Globus pallidus (tissue), 1 donor: ENCODE results near the gene GPRIN3.

Experiments
- DNase-seq: peaks from one replicate; pipeline ENCODE4 v3.0.0-alpha.2; 2015; ENCODE audit warnings: low spot score

GPRIN3 gene

DNA sequence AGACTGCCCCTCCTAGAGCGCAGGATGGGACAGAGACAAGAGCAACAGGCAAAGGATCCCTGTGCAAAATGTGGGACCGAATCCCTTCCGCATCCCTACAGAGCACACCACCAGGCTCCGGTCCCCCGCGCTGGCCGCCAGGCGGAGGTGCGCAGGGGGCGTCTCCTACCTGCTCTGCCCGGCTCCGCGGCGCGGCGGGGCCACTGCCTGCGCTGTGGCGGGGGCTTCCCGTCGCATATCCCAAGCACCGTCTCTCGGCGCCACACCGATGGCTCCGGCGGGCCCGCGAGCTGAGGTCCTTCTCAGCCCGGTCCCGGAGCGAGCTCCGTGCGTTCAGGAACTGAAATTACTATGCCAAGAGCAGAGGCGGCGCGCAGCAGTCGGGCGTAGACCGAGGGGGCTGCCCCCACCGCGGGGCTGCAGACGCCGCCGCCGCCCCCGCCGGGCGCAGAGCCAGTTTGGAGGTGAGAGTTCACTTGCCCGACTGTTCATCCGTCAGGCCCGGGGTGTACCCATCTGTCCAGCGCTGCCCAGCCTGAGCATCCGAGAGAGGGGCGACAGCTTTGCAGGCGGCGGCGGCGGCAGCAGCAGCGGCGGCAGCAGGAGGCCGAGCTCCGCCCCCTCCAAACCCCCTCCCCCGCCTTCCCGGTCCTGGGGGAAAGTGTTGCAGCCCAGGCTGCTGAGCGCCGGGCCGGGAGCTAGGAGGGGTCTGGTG lies at the start of gene GPRIN3:
Gene GPRIN3, minus strand, starts transcription at position 355 of the 715 bp plus-strand sequence. CDS start 57,690 bp downstream, outside the sequence.
- no peak for DNase-seq

DNA sequence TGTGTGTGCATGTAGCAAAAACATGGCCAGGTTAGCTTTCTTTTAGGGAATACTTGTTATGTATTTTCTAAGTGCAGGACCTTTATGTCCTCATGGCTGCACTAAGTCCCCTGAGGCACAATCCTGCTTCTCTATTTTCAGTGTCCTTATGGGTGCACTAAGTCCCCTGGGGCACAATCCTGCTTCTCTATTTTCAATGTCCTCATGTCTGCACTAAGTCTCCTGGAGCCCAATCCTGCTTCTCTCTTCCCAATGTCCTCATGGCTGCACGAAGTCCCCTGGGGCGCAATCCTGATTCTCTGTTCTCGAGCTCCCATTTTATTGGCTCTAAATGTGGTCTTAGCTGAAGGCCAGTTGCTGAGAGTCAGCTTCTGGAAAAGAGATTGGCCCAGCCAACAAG lies 49.7 kb upstream of the GPRIN3 start:
- DNase-seq: no peak

DNA sequence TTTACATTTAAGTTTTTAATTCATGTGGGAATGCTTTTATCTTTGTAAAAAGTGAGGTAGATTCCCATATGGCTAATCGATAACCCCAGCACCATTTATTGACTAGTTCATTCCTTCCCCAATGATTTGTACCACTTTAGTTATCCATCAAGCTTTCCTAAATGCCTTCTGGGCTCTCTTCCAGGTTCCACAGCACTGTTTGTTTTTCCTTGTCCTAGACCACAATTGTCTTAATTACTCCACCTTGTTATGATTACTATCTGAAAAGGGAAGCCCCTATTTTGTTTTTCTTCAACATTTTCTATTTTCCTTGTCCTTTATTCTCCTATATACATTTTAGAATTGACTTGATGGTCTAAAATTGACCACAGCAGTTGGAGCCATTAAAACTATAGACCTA lies 48.5 kb upstream of the GPRIN3 start:
- DNase-seq: no peak

DNA sequence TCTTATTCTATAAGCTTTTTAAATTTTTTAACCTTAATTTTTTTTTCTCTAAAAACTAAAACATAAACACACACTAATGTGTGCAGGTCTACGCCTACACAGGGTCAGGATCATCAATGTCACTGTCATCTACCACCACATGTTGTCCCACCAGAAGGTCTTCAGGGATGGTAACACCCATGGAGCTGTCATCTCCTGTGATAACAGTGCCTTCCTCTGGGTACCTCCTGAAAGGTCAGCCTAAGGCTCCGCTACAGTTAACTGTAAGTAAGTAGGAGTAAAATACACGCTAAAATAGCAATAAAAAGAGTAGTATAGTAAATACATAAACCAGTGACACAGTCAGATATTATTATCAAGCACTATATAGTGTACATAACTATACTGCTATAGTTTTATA lies 45.9 kb upstream of the GPRIN3 start:
- DNase-seq: no peak

DNA sequence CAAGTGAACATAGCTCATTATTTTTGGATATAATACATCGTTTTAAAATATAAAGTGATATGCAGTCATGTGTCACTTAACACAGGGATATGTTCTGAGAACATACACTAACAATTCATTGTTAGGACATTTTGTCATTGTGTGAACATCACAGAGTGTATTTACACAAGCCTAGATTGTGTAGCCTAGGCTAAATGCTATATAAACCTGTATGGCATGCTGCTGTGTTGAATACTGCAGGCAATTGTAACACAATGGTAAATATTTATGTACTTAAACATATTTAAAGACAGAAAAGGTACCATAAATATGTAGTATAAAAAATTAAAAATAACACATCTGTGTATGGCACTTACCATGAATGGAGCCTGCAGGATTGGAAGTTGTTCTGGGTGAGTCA lies 44.9 kb upstream of the GPRIN3 start:
- DNase-seq: no peak

DNA sequence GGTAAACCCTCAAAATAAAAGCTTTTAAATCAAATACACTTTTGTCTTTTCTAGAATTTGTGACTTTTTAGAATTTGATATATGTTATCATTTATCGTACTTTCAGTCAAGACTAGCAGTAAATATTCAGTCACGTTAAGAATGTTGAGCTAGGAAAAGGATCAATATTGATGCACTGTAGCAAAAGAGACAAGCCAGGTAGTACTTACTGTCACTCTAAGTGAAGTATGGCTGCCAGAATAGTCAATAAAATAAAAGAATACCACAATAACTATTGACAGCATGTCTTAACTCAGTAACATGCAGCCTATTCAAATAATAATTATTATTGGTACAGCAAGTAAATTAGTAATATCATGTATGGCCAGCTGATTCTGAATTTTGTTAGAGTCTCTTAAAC lies 43.6 kb upstream of the GPRIN3 start:
- DNase-seq: no peak

DNA sequence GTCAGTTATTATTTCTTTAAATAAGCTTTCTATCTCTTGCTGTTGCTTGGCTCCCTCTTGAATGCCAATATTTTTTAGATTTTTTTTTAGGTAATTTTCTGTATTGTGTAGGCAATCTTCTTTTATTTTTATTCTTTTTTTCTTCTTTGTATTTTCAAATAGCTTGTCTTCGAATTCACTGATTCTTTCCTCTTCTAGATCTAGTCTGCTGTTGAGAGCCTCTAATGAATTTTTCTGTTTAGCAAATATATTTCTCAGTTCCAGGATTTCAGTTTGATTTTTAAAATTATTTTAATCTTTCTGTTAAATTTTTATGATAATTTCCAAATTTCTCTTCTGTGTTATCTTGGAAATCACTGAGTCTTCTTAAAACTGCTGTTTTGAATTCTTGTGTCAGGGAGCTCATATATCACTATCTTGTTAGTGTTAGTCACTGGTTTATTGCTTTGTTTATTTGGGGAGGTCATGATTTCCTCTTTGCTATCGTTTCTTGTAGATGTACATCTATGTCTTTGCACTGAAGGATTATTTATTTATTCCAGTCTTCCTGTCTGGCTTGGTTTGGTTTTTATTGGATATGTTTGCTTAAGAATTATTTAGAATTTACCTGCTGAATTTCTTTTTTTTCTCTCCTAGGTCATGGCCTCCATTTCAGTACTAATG lies 39.9 kb upstream of the GPRIN3 start:
- no peak for DNase-seq

DNA sequence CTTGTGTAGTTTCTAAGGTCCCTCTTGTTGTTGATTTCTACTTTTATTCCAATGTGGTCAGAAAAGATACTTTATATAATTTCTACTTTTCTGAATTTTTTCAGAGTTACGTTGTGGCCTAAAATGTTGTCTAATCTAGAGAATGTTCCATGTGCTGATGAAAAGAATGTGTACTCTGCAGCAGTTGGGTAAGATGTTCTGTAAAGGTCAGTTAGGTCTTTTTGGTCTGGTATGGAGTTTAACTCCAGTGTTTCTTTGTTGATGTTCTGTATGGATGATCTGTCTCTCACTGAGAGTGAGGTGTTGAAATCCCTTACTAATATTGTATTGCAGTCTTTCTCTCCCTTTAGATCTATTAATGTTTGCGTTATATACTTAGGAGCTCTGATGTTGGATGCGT lies 37.0 kb upstream of the GPRIN3 start:
- DNase-seq: no peak

DNA sequence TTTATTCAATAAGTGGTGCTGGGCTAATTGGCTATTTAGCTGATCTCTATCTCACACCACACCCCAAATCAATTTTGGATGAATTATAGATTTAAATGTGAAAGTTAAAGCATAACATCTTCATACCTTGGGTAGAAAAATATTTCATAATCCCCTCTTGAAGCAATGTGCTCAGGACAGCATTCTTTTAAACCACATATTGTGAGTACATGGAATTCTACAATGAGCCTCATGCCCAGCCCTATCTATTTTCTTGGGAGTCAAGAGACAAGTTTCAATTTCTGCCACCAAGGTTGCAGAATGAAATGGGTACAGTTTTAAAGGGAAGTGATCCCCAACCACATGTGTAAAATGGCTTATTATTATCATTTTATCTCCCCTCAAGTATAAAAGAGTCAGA lies 30.6 kb upstream of the GPRIN3 start:
- DNase-seq: no peak

DNA sequence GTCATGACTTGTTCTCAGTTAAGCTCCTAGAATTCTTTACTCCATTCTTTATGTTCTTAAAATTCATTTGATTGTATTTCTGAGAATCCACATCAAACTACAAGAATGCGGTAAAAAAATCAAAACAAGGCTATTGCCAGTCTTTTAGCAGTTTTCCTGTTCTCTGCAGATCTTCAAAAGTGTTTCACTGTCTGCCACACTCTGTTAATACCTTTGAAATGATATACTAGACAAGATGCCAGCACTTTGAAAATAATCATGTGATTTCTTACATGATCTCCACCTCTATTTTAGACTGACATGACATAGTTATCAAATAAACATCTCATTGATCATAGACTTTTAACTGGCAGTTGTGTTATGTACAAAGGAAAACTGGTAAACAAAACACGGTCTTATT lies 30.1 kb upstream of the GPRIN3 start:
- DNase-seq: no peak

DNA sequence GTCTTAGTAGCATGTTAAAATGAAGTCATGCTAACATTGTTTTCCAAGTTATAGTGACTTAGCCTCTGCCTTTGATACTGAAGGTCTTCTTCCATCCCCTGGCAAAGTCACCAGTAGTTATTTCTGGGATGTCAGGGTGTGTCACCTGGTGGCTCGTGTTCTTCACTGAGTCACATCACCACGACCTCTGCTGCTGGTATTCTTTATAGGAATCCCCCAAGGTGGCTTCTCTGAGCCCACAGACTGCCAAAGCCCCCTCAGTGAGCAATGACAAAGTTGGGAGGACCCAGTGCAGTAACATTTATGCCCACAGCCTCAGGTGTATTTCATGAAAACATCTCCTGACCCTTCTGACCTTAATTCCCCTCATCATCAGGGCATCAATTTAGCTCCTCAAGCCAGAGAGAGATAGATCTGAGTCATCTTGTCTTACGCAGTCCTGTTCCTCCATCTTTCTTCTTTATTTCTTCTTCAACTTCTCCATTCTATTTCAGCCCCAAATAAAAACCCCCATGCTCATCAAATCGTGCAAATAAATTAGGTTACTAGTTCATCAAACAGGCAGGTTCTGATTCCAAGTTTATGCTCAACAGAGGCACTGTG lies 29.3 kb upstream of the GPRIN3 start:
- DNase-seq: no peak

DNA sequence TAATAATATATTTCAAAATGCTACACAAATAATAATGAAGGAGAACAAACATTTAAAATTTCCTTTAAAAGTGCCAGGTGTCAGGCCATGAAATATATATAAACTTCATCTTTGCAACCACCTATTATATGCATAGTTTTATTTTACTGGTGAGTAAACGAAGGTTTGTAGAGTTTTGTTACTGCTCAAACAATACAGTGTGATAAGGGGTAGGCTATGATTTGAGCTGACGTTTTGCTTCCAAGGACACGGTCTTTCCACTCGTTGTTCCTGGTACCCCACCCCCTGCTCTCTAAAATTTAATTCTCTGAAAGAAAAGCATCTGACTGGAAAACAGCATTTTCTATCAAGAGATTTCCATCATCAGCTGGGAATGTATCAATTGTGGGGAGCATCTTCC lies 27.2 kb upstream of the GPRIN3 start:
- DNase-seq: no peak

DNA sequence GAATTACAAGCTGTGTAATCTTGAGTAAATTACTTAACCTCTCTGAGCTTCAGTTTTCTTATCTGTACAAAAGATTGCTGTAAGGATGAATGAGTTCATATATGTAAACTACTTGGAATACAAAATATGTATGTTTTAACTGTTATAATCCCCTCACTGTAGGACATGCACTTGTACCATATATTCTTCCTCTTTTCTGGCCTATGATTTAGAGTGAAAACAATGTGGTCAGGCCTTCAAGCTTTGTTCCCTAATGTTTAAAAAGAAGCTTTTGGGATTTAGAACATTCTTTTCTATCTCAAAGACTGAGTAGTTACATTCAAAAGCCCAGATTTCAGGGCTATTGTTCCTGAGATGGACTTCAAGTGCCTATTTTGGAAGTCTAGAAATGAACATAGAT lies 26.7 kb upstream of the GPRIN3 start:
- peak; percentile 20 for DNase-seq

DNA sequence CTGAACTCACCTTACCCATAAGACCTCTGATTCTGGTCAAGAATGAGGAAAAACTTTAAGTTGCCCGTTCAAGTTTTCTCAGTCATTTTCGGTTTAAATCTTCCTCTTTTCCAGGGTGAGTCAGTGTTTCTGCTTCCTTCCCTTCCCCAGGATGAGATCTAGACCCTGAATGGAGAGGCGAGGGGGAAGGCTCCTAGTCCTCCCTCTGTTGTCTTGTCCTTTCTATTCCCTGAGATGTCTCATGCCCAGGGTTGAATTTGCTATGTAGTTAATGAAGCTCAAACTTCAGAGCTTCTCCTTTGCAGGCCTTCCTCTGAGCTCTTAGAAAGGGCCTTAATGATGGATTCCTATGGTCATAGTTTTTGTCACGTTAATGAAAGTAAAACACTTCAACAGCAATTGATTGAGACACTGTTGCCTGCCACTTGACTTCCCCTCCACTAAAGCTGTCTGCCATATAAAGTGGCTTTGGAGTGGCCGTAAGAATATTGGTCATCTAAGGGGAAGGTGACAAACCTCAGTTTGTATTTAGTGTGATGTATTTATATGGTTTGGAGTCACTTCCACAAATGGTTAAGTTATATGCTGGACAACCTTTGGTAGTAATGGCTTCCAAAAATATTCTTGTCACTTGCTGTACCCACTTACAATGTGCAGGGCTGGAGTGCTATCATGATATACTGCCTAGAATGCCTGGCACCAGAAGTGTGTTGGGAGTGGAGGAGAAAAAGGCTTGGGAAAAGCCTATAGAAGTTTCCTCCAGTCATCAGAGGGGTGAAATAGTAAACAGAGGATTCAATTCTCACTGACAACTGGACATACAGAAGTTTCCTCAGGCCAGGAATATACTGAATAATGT lies 24.3 kb upstream of the GPRIN3 start:
- peak; percentile 21 for DNase-seq

DNA sequence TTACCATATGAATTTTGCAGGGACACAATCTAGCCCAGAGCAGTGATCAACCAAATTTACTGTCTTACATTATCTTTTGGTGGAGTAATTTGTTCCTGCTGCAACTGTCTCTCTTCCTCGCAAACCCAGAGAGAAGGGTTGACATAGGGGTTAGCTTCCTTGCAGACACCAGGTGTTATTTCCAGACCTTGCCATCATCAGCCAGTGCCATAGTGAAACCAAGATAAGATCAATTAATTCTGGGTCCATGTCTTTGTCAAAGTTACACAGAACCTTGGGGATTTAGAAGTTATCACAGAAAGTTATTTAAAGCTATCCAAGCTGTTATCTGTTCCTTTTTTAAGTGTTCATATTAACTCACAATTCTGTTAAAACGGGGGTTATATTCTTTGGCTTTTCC lies 23.6 kb upstream of the GPRIN3 start:
- DNase-seq: no peak

DNA sequence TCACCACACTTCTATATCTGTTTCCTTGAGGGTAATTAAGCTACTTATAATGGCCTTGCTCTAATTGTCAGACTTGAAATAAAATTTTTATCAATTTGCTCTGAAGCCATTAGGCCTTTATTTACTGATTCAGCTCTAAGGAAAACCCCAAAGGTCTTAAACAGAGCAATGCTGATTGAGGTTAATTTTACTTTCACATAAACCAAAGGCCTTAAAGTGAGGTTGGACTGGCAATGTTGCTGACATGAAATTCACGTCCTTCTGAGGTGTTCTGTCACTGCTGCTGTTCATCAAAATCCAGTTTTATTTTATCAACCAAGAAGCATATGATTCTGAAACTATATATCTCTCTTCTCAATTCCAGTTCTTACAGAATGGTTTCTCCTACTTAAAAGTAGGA lies 21.7 kb upstream of the GPRIN3 start:
- no peak for DNase-seq

DNA sequence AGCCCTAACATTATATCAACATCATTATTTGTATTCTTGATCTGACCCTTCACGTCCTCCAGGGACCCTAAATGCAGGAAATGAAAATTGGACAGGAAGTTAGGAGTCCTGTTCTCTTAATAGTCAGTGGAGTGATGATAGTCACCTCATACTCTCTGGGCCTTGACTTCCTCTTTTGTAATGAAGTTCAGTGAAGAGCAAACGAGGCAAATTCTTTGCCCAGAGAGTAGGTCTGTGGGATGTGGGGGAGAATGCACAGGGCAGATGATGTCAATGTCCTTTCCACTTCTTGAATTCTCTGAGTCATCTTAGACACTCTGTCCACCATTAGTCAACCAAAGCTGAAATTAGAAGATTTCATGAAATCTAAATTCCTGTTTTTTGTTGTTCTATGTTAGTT lies 17.1 kb upstream of the GPRIN3 start:
- peak; percentile 58 for DNase-seq

DNA sequence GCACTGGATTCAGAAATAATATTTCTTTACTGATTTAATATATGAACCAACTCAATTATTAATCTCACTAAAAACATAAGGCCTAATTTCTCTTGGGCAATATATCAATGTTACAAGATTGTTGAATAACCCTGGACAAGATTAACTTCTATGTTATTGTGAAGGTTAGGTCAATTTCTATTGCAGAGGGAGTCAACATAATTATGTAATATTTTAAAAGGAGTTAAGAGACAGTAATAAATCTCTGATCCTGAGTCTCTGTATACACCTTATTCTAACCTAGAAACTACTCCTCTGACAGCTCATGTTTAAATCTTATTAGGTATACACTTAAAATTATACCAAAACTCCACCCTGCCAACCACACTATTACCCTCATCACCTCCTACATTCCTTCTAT lies 15.1 kb upstream of the GPRIN3 start:
- no peak for DNase-seq

DNA sequence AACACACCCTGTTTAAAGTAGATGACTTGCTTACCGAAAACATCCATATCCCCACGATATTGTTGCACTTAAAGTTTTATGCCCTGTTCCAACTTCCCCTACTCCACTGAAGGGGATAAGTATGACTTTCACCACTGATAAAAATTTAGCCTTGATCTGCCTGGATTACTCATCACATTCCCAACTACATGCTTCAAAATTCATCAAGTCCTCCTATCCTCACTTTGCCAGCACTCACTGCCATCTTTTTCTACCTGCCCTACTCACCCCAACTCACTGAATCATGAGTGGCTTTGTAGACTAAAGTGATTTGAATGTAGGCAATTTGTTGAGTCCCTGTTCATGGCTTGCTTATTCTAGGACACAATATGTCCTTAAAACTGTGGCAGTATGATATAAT lies 12.2 kb upstream of the GPRIN3 start:
- DNase-seq: no peak

DNA sequence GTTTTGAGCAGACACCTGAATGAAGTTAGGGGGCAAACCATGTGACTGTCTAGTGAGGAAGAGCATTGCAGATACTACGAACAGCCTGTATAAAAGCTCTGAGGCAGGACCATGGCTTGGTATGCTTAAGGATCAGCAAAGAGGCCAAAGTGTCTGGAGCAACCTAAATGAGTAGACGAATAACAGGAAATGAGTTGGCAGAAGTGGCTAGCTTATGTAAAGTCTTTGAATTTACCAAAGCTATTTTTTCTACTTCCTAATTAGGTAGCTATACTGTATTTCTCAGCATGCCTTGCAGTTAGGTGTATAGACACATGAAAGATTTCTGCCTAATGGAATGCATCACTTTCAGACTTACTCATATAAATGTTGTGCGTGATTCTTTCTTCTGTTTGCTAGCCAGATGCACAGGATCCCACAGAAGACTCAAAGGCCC lies 9.3 kb upstream of the GPRIN3 start:
- no peak for DNase-seq

DNA sequence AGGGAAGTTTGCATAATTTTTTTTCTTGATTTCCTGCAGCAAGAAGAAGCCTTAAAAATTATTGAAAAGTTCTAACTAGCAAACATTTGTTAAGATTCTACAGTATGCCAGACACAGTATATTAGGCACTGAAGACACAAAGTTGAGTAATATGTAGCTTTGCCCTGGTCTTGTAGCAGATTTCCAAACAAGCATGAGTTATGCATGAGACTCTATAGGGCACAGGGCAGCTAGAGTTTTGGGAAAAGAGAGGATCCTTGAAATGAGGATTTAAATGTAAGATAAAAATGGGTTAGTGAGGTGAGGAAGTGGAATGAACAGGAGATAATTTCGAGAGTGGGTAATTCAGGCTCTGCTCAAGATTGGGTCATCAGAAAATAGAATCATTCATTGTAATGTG lies 8.6 kb upstream of the GPRIN3 start:
- no peak for DNase-seq

DNA sequence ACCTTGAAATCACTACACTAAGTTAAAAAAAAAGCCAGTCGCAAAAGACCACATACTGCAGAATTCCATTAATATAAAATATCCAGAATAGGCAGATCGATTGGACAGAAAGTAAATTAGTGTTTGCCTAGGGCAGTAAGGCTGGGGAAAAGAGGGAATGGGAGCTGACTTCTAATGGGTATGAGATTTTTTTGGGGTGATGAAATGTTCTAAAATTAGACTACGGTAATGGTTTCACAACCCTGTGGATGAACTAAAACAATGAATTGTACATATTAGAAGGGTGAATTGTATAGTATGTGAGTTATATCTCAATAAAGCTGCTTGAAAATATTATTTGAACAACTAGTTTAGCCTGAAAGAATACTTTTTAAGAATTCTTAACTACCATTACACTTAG lies 6.7 kb upstream of the GPRIN3 start:
- no peak for DNase-seq

DNA sequence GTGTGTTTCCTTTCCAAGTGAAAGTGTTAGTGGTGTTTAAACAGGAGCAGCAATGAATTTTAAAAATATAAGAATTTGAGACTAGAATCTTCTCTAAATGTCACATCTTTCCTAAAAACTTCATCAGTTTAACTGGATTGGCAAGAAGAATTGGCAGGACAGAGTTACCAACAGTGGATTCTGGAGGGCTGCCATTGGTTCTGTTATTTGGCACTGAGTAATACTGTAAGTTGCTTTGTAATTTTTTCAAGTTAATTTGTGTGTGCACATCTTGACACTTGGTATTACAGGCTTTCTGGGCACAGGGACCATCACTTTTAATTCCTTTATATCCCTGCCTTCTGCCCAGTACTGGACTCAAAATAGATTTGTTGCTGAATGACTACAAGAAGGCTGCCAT lies 4.5 kb upstream of the GPRIN3 start:
- DNase-seq: no peak
